SK-N-SH treated with all-trans-retinoic acid at 6 μM for 48 hours (cell line): ENCODE measurements around the gene VWC2L.

ENCODE experiments used
- ARNTL ChIP-seq: fragments of 450-650 bp; formaldehyde crosslinking; IDR thresholded peaks from 2 replicates; pipeline ENCODE4 v1.5.0; 2020; ENCODE audit warnings: low read depth, mild to moderate bottlenecking, moderate library complexity, borderline replicate concordance
- GLIS3 ChIP-seq: fragments of 250-450 bp; sonication (Bioruptor Pico); IDR thresholded peaks from 2 replicates; pipeline ENCODE4 v1.5.0; 2020; ENCODE audit warnings: mild to moderate bottlenecking, moderate library complexity
- PPARA ChIP-seq: fragments of 250-450 bp; sonication (Bioruptor Pico); IDR thresholded peaks from 2 replicates; pipeline ENCODE4 v1.5.0; 2020; ENCODE audit warnings: mild to moderate bottlenecking, borderline replicate concordance
- RARB ChIP-seq: fragments of 250-450 bp; sonication (Bioruptor Pico); IDR thresholded peaks from 2 replicates; pipeline ENCODE4 v1.8.0; 2021; ENCODE audit warnings: mild to moderate bottlenecking, moderate library complexity
- ZNF70 ChIP-seq: fragments of 450-650 bp; formaldehyde crosslinking; IDR thresholded peaks from 2 replicates; pipeline ENCODE4 v1.5.0; 2020; ENCODE audit warnings: mild to moderate bottlenecking, moderate library complexity
- TF ChIP-seq, protein P1 (sequence below): fragments of 250-450 bp; sonication (Bioruptor Pico); IDR thresholded peaks from 2 replicates; pipeline ENCODE4 v1.8.0; 2020; ENCODE audit warnings: mild to moderate bottlenecking, moderate library complexity, borderline replicate concordance
- TF ChIP-seq, protein P2 (sequence below): fragments of 250-450 bp; sonication (Bioruptor Pico); IDR thresholded peaks from 2 replicates; pipeline ENCODE4 v1.5.0; 2020; ENCODE audit warnings: mild to moderate bottlenecking, moderate library complexity
- TF ChIP-seq, protein P3 (sequence below): fragments of 250-450 bp; sonication (Bioruptor Pico); IDR thresholded peaks from 2 replicates; pipeline ENCODE4 v1.5.1; 2020; ENCODE audit warnings: low read depth, mild to moderate bottlenecking, moderate library complexity

DNA sequence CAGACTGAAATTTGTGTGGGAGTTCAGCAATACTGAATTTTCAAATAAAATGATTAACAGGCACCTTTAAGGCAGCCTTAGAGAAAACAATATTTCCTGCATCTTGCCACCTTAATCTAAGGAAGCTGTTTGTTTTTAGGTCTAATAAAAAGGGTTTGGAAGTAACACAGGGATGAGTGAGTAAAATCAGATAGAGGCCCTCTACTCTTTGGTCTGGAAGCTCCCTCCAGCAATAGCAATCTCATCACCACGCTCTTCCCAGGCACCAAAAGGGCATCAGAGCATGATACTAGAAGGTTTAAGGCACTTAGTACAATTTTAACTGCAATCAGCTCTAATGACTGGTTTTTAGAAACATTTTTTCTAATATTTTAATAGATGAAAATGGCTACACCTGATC lies 155.6 kb downstream of the VWC2L start:
- TF ChIP-seq, protein P1, sequence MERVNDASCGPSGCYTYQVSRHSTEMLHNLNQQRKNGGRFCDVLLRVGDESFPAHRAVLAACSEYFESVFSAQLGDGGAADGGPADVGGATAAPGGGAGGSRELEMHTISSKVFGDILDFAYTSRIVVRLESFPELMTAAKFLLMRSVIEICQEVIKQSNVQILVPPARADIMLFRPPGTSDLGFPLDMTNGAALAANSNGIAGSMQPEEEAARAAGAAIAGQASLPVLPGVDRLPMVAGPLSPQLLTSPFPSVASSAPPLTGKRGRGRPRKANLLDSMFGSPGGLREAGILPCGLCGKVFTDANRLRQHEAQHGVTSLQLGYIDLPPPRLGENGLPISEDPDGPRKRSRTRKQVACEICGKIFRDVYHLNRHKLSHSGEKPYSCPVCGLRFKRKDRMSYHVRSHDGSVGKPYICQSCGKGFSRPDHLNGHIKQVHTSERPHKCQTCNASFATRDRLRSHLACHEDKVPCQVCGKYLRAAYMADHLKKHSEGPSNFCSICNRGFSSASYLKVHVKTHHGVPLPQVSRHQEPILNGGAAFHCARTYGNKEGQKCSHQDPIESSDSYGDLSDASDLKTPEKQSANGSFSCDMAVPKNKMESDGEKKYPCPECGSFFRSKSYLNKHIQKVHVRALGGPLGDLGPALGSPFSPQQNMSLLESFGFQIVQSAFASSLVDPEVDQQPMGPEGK (CRISPR knock-in tag): no peak
- TF ChIP-seq RARB (CRISPR knock-in tag) (no peak), ARNTL (CRISPR knock-in tag) (no peak), ZNF70 (CRISPR knock-in tag) (no peak), PPARA (CRISPR knock-in tag) (no peak), GLIS3 (CRISPR knock-in tag) (no peak)
- TF ChIP-seq, protein P2, sequence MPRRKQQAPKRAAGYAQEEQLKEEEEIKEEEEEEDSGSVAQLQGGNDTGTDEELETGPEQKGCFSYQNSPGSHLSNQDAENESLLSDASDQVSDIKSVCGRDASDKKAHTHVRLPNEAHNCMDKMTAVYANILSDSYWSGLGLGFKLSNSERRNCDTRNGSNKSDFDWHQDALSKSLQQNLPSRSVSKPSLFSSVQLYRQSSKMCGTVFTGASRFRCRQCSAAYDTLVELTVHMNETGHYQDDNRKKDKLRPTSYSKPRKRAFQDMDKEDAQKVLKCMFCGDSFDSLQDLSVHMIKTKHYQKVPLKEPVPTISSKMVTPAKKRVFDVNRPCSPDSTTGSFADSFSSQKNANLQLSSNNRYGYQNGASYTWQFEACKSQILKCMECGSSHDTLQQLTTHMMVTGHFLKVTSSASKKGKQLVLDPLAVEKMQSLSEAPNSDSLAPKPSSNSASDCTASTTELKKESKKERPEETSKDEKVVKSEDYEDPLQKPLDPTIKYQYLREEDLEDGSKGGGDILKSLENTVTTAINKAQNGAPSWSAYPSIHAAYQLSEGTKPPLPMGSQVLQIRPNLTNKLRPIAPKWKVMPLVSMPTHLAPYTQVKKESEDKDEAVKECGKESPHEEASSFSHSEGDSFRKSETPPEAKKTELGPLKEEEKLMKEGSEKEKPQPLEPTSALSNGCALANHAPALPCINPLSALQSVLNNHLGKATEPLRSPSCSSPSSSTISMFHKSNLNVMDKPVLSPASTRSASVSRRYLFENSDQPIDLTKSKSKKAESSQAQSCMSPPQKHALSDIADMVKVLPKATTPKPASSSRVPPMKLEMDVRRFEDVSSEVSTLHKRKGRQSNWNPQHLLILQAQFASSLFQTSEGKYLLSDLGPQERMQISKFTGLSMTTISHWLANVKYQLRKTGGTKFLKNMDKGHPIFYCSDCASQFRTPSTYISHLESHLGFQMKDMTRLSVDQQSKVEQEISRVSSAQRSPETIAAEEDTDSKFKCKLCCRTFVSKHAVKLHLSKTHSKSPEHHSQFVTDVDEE (CRISPR knock-in tag): no peak
- TF ChIP-seq, protein P3, sequence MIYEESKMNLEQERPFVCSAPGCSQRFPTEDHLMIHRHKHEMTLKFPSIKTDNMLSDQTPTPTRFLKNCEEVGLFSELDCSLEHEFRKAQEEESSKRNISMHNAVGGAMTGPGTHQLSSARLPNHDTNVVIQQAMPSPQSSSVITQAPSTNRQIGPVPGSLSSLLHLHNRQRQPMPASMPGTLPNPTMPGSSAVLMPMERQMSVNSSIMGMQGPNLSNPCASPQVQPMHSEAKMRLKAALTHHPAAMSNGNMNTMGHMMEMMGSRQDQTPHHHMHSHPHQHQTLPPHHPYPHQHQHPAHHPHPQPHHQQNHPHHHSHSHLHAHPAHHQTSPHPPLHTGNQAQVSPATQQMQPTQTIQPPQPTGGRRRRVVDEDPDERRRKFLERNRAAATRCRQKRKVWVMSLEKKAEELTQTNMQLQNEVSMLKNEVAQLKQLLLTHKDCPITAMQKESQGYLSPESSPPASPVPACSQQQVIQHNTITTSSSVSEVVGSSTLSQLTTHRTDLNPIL (CRISPR knock-in tag): no peak
